Bronchial epithelial cell (primary cell): ENCODE data around the gene SRRT. TPM values are rescaled to one million over a fixed set of nuclear protein-coding genes. Genes with fewer than 3 reads are reported as not detected.

Experiments used
- DNase-seq: peaks from one replicate; pipeline ENCODE4 v3.0.0-alpha.2; 2010; ENCODE audit warnings: low read depth
- FAIRE-seq: peaks from 2 replicates; lab custom pipeline; 2011; peaks lifted over from hg19 to GRCh38; lab: Jason Lieb, UNC
- H3K27me3 ChIP-seq: 2 replicates; pipeline ENCODE4 v1.5.1; 2011; ENCODE audit warnings: low read length; ENCODE audit not compliant: control insufficient read depth, insufficient read depth
- H3K36me3 ChIP-seq: 2 replicates; pipeline ENCODE4 v1.5.1; 2011; ENCODE audit warnings: low read length; ENCODE audit not compliant: control insufficient read depth, insufficient read depth
- H3K4me3 ChIP-seq: 2 replicates; pipeline ENCODE4 v1.5.1; 2011; ENCODE audit warnings: mild to moderate bottlenecking, low read depth, low read length, control low read depth
- total RNA-seq: library from RNA; depleted of rRNA; stranded (reverse); fragments of >200 nt; gene quantifications from 2 replicates; pipeline ENCODE4 v1.2.1, GENCODE V29; 2014
- TF ChIP-seq, protein P1 (sequence below): IDR thresholded peaks from 2 replicates; pipeline ENCODE4 v1.5.1; 2011; ENCODE audit warnings: mild to moderate bottlenecking, moderate library complexity, low read length, control low read depth, inconsistent platforms; ENCODE audit not compliant: insufficient read depth, severe bottlenecking

The SRRT gene
- total RNA-seq, 1 donor from 2014 or later: 26.9 TPM

DNA sequence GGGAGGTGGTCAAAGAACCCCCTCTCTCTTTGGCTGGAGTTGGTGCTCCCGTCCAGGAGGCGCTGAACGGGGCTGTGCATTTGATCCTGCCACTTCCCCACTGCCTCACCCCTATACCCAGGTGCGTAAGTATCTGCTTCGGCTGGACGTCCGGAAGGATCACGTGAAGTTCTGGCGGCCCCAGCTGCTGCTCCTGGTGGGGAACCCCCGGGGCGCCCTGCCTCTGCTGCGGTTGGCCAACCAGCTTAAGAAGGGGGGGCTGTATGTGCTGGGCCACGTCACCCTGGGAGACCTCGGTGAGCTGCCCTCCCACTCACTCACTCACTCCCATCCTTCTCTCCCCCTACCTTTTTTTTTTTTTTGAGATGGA lies 13.3 kb upstream of the SRRT start:
- FAIRE-seq (no peak), DNase-seq (no peak)
- peaks cover 15% of the 10 kb centered on the region for H3K36me3 ChIP-seq
- H3K27me3 ChIP-seq: no peaks in the 10 kb centered on the region
- TF ChIP-seq, protein P1, sequence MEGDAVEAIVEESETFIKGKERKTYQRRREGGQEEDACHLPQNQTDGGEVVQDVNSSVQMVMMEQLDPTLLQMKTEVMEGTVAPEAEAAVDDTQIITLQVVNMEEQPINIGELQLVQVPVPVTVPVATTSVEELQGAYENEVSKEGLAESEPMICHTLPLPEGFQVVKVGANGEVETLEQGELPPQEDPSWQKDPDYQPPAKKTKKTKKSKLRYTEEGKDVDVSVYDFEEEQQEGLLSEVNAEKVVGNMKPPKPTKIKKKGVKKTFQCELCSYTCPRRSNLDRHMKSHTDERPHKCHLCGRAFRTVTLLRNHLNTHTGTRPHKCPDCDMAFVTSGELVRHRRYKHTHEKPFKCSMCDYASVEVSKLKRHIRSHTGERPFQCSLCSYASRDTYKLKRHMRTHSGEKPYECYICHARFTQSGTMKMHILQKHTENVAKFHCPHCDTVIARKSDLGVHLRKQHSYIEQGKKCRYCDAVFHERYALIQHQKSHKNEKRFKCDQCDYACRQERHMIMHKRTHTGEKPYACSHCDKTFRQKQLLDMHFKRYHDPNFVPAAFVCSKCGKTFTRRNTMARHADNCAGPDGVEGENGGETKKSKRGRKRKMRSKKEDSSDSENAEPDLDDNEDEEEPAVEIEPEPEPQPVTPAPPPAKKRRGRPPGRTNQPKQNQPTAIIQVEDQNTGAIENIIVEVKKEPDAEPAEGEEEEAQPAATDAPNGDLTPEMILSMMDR: no peak
- no peak overlapping the region for H3K4me3 ChIP-seq

DNA sequence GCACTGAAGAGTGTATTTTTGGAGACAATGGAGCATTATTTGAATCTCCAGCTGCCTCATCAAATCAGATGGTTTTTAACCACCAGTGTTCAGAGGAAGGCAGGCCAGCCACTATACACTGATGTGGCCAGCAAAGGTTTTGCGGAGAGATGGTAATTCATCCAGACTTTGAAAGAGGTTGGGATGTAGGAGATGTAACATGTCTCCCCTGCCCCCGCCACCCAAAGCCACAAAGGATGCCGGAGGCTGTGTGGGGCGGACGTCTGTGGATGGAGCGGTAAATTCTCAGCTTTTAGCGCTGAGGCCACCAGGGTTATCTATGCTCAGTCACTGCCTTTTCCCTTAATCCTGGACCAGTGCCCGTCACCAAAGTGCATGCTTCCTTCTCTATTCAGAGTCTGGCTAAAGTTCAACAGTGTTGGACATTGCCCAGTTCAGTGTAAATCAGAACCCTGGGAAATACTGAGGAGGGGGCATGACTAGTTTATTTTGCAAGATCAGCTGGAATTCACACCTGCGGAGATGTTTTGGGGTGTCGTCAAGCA lies 11.4 kb upstream of the SRRT start:
- TF ChIP-seq, protein P1: no peak
- no peak overlapping the region for H3K4me3 ChIP-seq
- H3K36me3 ChIP-seq: peaks cover 15% of the 10 kb centered on the region
- no peak for DNase-seq
- no peaks in the 10 kb centered on the region for H3K27me3 ChIP-seq
- no peak for FAIRE-seq

DNA sequence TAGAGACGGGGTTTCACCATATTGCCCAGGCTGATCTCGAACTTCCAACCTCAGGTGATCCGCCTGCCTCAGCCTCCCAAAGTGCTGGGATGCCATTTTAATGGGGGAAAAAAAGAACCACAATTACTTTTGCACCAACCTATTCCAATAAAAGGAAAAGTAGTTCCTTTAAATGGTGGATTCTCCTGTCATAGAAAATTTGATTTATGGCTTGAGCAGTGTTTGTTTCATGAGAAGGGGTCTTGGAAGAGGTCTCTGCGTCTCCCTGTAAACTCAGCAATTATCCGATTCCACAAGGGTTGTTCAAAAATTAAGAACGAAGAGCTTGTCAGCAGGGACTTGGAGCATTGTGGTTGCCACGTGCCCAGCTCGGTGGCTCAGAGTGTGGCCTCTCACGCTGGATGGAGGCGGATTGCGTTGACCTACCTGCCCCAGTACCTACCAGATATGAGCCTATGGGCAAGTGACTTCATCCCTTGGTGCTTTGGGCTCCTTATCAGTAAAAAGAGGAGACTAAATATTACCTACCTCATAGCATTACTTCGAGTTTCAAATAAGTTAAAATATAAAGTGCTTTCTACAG lies 10.5 kb upstream of the SRRT start:
- DNase-seq (no peak), FAIRE-seq (no peak)
- Histone ChIP-seq H3K4me3 (no peak overlapping the region), H3K27me3 (no peaks in the 10 kb centered on the region), H3K36me3 (peaks cover 19% of the 10 kb centered on the region)
- TF ChIP-seq, protein P1: no peak

DNA sequence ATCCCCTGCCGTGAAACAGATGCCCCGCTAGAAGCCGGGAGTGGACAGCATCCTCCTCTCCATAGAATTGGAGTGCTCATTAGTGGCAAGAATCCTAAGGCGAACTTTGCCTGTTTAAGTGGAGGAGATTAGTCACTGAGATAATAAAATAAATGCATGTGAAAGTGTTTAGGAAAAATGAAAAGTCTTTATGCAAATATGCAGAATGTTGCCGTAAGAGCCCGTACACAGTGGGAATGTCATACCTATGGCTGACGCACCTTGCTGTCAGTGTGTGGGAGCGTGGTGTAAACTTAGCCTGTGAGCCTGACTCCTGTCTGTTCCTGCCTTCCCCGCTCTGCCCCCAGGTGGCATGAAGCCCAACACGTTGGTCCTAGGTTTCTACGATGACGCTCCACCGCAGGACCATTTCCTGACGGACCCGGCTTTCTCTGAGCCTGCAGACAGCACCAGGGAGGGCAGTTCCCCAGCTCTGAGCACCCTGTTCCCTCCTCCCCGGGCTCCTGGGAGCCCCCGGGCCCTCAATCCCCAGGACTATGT lies 9.5 kb upstream of the SRRT start:
- peak; percentile 98 for DNase-seq
- FAIRE-seq: peak; percentile 94
- no peaks in the 10 kb centered on the region for H3K27me3 ChIP-seq

DNA sequence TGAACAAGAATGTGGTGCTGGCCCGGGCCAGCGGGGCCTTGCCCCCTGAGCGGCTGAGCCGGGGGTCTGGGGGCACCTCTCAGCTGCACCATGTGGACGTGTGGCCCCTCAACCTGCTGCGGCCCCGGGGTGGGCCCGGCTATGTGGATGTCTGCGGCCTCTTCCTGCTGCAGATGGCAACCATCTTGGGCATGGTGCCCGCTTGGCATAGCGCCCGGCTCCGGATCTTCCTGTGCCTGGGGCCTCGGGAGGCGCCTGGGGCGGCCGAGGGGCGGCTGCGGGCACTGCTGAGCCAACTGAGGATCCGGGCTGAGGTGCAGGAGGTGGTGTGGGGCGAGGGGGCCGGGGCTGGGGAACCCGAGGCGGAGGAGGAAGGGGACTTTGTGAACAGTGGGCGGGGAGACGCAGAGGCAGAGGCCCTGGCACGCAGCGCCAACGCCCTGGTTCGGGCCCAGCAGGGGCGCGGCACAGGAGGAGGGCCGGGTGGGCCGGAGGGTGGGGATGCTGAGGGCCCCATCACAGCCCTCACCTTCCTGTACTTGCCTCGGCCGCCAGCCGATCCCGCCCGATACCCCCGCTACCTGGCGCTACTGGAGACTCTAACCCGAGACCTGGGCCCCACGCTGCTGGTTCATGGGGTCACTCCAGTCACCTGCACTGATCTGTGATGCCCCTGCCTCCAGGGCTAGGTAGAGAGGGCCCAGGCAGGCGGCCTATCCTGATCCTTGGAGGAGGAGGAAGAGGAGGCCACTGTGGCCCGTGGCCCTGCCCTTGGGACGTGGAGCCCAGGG lies 8.8 kb upstream of the SRRT start:
- peaks cover 15% of the 10 kb centered on the region for H3K36me3 ChIP-seq
- H3K27me3 ChIP-seq: no peaks in the 10 kb centered on the region
- TF ChIP-seq, protein P1: no peak
- DNase-seq: peak; percentile 46
- H3K4me3 ChIP-seq: peak overlapping the region; percentile 93
- FAIRE-seq: no peak

More for the DNA sequence above, 9.5 kb upstream of the SRRT start:
- TF ChIP-seq, protein P1: peak; percentile 46
- Histone ChIP-seq H3K36me3 (peaks cover 17% of the 10 kb centered on the region), H3K4me3 (peak overlapping the region; percentile 93)
